Measurements from ENCODE around the gene PNMA6E.

The PNMA6E gene

DNA sequence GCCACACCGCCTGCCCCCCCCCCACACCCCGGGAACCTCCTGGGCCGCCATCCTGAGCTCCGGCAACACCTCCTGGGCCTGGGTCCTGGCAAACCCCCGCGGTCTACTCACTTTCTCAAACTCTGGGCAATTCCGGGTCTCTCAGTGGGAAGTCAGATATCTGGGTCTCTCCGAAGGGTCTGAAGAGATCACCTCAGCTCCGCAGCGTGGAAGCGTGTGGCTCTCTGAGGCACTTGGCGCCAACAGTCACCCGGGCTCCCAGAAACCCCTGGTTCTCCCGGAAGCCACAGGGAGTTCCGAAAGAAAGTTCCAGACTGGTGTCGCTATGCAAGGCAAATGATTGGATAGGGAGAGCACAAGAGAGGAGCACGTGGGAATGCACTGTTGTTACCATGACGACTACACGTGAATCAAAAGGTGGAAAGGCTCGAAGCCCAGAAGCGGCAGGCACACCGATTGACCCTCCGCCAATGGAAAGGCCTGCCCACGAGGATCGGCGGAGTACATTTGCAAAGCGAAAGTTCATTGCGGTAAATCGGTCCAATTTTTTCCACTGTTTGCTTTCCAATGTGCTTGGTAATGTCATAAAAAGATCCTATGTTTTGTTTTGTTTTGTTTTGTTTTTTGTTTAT is at the start of gene PNMA6E:
TSS of gene PNMA6E (minus strand) at position 218 of the 632 bp plus-strand sequence. CDS start 2,501 bp downstream, outside the sequence.
- Mint-ChIP-seq H3K27me3 (ENCODE audit: low read depth) (peaks cover 8% of the 10 kb centered on the region), H3K27ac (no peak within 1 kb of the TSS), H3K9me3 (no peaks in the 10 kb centered on the region), H3K36me3 (ENCODE audit: low read depth) (no peaks in the 10 kb centered on the region), H3K4me3 (no peak within 1 kb of the TSS), H3K4me1 (ENCODE audit: low read depth) (no peaks in the 10 kb centered on the region)
- no peak for DNase-seq (ENCODE audit: low spot score)

DNA sequence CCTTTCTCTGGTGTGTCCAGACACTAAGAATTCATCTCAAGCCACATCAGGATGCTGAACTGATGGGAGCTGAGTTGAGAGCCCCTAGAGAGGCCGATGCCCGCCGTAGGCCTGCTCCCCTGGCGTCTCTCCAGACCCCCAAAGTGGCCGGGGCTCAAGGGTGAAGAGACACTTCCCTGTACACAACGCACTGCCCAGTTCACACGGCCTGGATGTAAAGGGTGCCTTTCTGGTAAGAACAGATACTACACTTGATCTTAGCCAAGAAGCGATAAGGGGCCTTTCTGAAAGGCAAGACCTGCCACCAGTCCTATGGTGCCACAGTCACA is 49.8 kb upstream of the PNMA6E start:
- Mint-ChIP-seq H3K36me3 (ENCODE audit: low read depth) (peaks cover 3% of the 10 kb centered on the region), H3K27ac (no peak overlapping the region), H3K4me3 (no peak overlapping the region), H3K4me1 (ENCODE audit: low read depth) (no peaks in the 10 kb centered on the region), H3K27me3 (ENCODE audit: low read depth) (no peaks in the 10 kb centered on the region), H3K9me3 (no peaks in the 10 kb centered on the region)
- DNase-seq (ENCODE audit: low spot score) = no peak

DNA sequence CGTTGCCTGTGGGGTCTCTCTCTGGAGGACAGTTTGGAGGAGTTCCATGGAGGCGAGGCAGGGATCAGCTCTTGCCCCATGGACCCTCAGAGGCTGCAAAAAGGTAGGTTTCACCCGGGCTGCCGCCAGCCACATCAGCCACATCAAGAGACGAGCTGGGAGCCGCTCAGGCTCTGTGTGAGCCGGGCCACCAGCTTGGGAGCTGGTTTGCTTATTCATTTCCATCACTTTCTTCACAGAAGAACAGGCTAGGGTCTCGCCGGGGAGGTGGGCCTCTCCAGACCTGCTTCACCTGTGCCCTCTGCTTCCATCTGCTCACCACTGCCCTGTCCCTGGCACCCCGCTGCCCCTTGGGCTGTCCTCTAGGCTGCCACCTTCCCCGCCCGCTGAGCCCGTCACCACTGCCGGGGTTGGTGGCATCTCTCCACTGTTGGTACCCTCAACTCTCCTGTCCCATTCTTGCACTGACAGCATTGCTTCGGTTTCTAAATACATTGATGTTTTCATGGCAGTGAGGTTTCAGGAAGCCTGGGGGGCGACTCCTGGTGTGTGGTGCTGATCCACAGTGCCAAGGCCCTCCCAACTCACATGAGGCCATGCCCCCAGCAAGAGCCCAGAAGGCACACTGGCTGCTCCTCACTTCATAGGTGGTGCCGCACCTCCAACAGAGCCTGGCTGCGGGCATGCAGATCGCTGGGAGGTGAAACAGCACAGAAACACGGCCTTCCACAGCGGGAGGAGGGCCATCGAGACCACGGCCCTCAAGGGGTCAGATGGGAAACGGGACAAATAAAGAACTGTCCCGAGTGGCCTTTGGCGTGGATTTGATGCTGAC is 49.2 kb upstream of the PNMA6E start:
- no peak overlapping the region for H3K27ac Mint-ChIP-seq
- H3K27me3 Mint-ChIP-seq (ENCODE audit: low read depth) = no peaks in the 10 kb centered on the region
- peaks cover 3% of the 10 kb centered on the region for H3K36me3 Mint-ChIP-seq (ENCODE audit: low read depth)
- DNase-seq (ENCODE audit: low spot score) = no peak
- no peaks in the 10 kb centered on the region for H3K9me3 Mint-ChIP-seq
- H3K4me3 Mint-ChIP-seq = no peak overlapping the region
- H3K4me1 Mint-ChIP-seq (ENCODE audit: low read depth) = no peaks in the 10 kb centered on the region

DNA sequence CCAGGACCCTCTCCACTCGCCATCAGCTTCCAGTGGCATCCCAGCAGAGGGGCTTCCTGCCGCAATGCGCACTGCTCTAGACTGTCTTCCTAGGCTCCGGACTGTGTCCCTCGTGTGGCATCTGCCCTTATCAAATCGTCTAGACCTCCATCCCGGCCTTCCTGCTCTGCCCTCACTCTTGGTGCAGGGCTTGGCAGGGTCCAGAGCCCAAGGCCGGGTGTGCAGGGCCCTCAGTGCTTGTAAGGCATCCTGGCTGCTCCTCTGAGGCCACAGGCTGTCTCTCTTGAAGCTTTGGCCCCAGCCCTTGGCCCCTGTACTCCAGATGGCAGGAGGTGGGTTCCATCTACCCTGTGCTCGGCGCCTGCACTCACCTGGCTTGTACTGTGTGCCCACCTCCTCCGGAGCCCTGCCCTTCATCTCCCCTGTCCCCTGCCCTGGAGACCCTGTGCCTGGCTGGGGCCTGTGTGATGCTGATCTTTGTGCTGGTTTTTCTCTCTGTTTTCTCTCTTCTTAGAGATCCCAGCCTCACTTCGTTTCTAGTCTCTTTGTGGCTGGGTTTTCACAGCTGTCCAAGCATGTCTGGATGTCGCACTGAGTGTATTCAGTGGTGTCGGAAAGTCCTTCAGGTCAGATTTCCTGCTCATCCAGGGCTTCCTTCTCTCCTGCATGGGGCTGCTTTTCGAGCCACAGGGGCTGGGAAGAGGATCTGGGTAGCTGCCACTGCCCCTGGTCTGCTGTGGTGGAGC is 48.4 kb upstream of the PNMA6E start:
- Mint-ChIP-seq H3K4me1 (ENCODE audit: low read depth) (no peaks in the 10 kb centered on the region), H3K4me3 (no peak overlapping the region), H3K36me3 (ENCODE audit: low read depth) (peaks cover 3% of the 10 kb centered on the region), H3K27me3 (ENCODE audit: low read depth) (no peaks in the 10 kb centered on the region), H3K27ac (no peak overlapping the region), H3K9me3 (no peaks in the 10 kb centered on the region)
- DNase-seq (ENCODE audit: low spot score) = no peak

DNA sequence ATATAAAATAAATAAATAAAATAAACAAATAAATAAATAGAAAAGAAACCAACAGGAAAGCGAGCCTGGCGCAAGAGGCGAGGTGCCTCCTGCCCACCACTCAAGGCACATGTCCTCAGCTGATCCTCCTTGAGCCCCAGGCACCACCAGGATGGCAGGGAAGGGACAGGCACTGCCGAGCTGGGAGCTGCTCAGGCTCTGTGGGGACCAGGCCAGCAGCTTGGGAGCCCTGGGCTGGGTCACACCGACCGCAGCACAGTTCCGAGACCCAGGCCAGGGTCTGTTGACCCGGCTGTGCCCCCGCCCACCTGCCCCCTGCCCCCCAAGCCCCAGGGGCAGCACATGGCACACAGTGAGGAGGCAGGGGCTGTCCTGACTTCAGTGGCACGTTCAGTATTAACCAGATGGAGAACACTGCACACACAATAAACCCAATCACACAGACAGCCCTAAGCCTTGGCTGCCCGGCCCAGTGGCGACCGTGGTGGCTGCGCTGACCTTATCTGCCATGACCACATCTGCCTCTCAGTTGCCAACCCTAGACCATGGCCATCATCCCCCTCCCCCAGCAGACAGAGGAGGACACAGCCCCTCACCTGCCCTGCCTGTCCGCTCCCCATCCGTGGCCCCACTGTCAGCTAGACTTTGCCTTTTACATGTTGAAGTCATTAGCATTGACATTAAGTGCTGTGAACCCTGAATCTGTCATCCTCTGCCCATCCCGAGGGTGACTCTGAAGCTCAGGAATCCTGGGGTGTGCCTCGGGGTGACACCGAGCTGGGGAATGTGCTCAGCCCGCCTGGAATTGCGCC is 47.6 kb upstream of the PNMA6E start:
- no peak overlapping the region for H3K4me3 Mint-ChIP-seq
- H3K27ac Mint-ChIP-seq = no peak overlapping the region
- H3K36me3 Mint-ChIP-seq (ENCODE audit: low read depth) = peaks cover 3% of the 10 kb centered on the region
- no peak for DNase-seq (ENCODE audit: low spot score)
- H3K9me3 Mint-ChIP-seq = no peaks in the 10 kb centered on the region
- H3K27me3 Mint-ChIP-seq (ENCODE audit: low read depth) = no peaks in the 10 kb centered on the region
- H3K4me1 Mint-ChIP-seq (ENCODE audit: low read depth) = no peaks in the 10 kb centered on the region

DNA sequence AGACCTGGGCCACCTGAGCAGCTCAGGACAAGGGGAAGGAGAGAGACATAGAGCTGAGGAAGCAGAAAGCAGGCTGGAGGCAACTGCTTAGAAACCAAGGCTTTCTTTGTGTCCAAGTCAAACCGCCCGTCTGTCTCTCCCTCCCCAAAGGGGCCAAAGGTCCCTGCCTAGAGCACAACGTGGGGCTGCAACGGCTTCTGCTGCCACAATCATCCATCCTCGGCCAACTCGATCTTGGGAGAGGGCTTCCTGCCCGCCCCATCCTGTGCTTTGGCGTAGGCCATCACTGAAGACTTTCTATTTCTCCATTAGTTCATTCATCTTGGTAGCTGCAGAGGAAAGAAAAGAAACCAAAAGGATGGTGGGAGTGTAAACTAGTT is 46.4 kb upstream of the PNMA6E start:
- Mint-ChIP-seq H3K27me3 (ENCODE audit: low read depth) (no peaks in the 10 kb centered on the region), H3K9me3 (no peaks in the 10 kb centered on the region), H3K27ac (no peak overlapping the region), H3K4me3 (no peak overlapping the region), H3K4me1 (ENCODE audit: low read depth) (no peaks in the 10 kb centered on the region), H3K36me3 (ENCODE audit: low read depth) (peaks cover 3% of the 10 kb centered on the region)
- no peak for DNase-seq (ENCODE audit: low spot score)

DNA sequence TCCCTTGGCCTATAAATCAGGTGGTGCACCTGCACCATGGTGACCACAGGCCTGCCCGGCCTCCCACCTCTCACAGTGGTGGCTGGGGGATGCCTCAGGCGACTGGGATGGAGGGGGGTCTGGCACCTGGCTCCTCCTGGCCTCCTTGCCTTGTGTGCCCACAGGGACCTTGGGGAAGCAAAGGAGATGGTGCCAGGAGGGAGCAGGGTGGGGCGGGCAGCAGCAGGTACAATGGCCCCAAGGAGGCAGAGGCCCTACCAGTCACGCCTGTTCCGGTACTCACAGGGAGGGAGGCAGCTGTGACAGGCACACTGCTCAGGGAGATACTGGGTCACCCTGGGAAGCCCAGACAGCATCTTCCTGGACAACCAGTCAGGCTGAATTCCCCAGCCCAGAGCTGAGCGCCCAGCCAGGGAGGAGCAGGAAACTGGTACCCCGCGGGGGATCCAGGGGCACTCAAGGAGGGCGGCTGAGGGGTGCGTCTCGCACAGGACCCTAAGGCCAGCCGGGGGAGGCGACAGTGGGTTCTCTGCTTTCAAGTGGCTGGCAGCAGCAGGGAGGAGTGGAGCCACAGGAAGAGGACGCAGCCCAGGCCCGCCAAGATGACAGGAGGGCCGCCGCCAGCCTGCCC is 45.9 kb upstream of the PNMA6E start:
- Mint-ChIP-seq H3K27me3 (ENCODE audit: low read depth) (no peaks in the 10 kb centered on the region), H3K4me3 (no peak overlapping the region), H3K27ac (no peak overlapping the region), H3K4me1 (ENCODE audit: low read depth) (no peaks in the 10 kb centered on the region), H3K9me3 (no peaks in the 10 kb centered on the region), H3K36me3 (ENCODE audit: low read depth) (peaks cover 3% of the 10 kb centered on the region)
- no peak for DNase-seq (ENCODE audit: low spot score)

DNA sequence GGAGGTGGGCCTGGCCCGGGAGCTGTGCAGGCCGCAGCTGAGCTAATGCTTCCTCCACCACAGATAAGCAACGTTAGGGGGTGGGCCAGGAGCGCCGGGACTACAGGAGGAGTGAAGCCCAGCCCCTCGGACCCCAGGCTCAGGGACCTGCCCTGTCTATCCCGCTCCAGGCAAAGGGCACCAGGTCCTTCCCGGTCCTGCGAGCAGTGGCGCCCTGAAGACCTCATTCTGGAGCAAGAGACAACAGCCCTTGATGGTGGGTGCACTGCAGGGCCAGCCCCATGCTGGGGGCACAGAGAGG is 45.4 kb upstream of the PNMA6E start:
- H3K9me3 Mint-ChIP-seq = no peaks in the 10 kb centered on the region
- no peak overlapping the region for H3K4me3 Mint-ChIP-seq
- no peak overlapping the region for H3K27ac Mint-ChIP-seq
- peaks cover 3% of the 10 kb centered on the region for H3K36me3 Mint-ChIP-seq (ENCODE audit: low read depth)
- no peaks in the 10 kb centered on the region for H3K4me1 Mint-ChIP-seq (ENCODE audit: low read depth)
- no peak for DNase-seq (ENCODE audit: low spot score)
- no peaks in the 10 kb centered on the region for H3K27me3 Mint-ChIP-seq (ENCODE audit: low read depth)

DNA sequence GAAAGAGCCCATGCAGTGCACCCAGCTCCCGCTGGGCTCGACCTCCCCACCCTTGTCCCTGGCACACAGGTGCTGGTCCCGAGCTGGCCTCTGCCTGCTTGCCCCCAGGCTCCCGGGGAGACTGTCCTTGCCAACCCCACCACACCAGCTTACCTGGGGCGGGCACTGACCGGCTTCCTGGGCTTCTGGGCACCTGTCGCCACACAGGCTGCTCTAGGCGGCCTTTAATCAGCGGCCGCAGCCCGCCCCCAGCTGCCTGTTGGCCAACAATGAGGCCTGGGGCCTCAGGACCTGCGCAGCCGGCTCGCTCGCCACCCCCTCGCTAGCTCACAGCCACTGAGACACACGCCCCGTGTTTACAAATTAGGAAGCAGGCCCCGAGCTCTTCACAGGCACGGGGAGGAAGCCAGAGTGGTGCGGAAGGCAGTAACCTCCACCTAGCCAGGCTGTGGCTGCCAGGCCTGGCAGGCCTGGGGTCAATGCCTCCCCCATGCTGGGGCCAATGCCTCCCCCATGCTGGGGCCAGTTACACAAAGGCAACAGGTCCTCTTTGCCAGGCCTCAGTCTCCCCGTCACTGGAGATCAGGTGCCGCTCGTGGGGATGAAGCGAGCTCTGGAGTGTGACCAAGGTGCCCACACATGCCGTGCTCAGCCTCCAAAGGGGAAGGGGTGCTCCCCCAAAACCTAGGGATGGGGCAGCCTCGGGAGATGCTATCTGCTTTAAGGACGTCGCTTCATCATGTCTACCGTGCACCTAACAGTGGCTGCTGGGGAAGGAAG is 44.9 kb upstream of the PNMA6E start, which contains the start of gene TREX2:
TSS of gene TREX2 (minus strand) at position 201 of the 780 bp plus-strand sequence. CDS start 626 bp downstream, outside the sequence.
- no peaks in the 10 kb centered on the region for H3K9me3 Mint-ChIP-seq
- H3K27ac Mint-ChIP-seq = no peak within 1 kb of the TSS
- no peaks in the 10 kb centered on the region for H3K4me1 Mint-ChIP-seq (ENCODE audit: low read depth)
- no peak within 1 kb of the TSS for H3K4me3 Mint-ChIP-seq
- no peak for DNase-seq (ENCODE audit: low spot score)
- no peaks in the 10 kb centered on the region for H3K27me3 Mint-ChIP-seq (ENCODE audit: low read depth)
- H3K36me3 Mint-ChIP-seq (ENCODE audit: low read depth) = peaks cover 2% of the 10 kb centered on the region

DNA sequence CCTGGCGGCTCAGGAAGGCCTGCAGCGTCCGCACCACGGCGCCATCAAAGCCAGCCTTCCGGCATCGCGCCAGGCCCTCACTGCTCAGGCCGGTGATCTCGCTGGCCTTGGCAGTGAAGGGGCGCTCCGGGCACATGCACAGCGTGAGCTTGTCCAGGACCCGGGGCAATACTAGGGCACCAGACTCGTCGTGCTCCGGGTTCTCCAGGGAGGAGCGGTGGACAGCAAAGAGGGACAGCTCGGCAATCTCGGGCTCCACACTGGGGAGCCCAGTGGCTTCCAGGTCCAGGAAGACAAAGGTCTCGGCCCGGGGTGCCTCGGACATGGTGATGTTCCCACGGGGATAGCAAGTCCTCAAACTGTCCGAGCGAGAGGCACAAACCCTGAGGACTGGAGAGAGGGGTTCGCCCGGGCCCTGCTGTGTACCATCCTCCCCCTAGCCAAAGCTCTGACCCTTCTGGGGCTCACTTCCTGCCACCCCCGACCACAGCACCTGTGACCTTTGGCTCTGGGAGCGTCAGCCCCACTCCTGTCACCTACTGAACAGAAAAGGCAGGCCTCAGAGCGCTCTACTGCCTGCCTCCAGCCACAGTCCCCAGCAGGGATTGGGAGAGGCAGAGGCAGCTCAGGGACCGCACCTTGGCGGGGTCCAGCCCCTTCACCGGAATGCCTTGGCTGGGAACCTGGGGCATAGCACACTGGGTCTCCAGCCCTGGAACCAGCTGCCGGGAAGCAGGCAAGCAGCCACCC is 44.1 kb upstream of the PNMA6E start:
- H3K4me1 Mint-ChIP-seq (ENCODE audit: low read depth) = no peaks in the 10 kb centered on the region
- DNase-seq (ENCODE audit: low spot score) = no peak
- no peaks in the 10 kb centered on the region for H3K9me3 Mint-ChIP-seq
- H3K27ac Mint-ChIP-seq = no peak overlapping the region
- H3K36me3 Mint-ChIP-seq (ENCODE audit: low read depth) = no peaks in the 10 kb centered on the region
- no peak overlapping the region for H3K4me3 Mint-ChIP-seq
- H3K27me3 Mint-ChIP-seq (ENCODE audit: low read depth) = no peaks in the 10 kb centered on the region

DNA sequence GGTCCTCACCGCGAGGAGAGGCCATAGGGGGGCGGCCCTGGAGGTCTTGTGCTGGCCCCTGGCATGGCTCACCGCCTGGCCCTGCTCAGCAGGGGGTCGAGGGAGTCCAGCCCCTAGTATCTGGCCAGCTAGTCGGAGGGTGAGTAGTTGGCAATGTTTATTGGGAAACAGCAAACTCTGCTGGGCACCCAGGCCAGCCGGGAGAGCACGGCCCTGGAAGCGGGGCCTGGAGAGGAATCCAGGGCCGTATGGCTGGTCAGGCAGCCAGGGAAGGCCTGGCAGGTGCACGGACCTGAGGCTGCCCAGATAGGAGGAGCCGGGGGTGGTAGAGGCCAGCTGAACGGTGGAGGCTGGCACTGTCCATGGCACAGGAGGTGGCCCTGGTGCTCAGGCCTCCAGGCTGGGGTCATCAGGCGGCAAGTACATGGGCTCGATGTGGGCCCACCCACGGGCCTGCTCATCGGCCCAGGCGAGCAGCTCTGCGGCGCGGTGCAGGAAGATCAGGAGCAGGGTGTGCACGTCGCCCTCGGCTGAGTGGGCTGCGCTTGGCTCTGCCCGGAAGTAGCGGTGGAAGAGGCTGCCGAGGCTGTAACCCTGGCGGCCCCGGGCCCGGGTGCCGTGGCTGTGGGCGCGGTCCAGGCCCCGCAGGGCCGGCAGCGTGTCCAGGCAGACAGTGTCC is 43.3 kb upstream of the PNMA6E start:
- Mint-ChIP-seq H3K27me3 (ENCODE audit: low read depth) (no peaks in the 10 kb centered on the region), H3K9me3 (no peaks in the 10 kb centered on the region), H3K4me1 (ENCODE audit: low read depth) (no peaks in the 10 kb centered on the region), H3K27ac (no peak overlapping the region), H3K4me3 (no peak overlapping the region), H3K36me3 (ENCODE audit: low read depth) (no peaks in the 10 kb centered on the region)
- no peak for DNase-seq (ENCODE audit: low spot score)

Measured in T-helper 2 cell treated with Interferon-gamma antibody and Interleukin-4, amounts not matched to agents 5 μg/mL and 100 μg/mL, for 36 hours (primary cell).